ENCODE results near the gene FSCN2.

The FSCN2 gene

DNA sequence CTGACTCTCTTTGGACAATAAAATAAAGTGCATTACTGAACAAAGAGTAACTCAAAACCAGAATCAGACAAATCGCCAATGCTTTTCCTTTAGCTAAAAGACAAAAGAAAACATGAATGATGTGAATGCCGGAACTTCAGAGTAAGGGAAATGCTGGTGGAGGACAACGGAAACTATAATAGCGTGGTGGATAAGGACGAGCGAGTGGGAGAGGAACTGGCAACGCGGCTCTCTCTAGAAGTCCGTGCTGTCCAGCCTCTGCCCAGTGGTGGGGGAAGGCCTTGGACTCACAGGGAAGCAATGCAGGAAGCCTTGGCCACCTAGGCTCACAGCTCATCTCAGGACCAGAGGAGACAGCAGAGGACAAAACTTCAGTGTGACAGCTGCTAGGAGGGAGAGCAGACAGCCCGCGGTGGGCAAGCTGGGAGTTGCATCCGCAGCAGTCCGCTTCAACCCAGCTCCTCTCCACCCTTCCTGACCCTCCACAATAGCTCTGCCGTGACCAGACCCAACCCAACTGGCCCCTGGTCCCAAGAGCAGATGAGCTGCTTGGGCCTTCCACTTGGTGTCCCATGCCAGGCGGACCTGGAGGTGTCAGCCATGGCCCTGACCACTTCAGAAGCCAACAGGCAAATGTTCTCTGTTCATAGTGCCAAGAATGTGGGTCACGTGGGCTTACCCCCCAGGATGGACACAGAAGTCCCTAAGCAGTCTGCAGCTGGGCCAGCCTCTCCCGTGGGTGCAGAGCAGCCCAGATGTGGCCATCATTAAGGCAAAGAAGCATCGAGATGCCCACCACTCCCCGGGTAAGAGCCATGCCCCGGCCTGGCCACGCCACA, 29.3 kb downstream of the FSCN2 start:
- no peak for DNase-seq

DNA sequence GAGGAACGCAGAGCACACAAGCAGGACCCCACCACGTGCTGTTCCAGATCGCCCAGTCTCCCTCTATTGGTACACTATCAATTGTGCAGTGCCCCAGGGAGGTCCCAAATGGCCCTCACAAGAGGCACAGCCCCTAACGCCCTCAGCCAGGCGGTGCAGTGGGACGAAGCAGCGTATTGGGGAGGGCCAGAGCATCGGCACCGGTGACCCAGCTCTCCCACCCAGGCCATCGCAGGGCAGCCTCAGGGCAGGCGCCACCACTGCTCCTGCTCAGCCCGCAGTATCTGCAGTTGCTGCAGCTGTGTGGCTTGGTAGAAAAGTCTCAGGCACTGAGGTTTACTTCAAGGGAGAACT, 29.9 kb downstream of the FSCN2 start:
- DNase-seq, result no peak

DNA sequence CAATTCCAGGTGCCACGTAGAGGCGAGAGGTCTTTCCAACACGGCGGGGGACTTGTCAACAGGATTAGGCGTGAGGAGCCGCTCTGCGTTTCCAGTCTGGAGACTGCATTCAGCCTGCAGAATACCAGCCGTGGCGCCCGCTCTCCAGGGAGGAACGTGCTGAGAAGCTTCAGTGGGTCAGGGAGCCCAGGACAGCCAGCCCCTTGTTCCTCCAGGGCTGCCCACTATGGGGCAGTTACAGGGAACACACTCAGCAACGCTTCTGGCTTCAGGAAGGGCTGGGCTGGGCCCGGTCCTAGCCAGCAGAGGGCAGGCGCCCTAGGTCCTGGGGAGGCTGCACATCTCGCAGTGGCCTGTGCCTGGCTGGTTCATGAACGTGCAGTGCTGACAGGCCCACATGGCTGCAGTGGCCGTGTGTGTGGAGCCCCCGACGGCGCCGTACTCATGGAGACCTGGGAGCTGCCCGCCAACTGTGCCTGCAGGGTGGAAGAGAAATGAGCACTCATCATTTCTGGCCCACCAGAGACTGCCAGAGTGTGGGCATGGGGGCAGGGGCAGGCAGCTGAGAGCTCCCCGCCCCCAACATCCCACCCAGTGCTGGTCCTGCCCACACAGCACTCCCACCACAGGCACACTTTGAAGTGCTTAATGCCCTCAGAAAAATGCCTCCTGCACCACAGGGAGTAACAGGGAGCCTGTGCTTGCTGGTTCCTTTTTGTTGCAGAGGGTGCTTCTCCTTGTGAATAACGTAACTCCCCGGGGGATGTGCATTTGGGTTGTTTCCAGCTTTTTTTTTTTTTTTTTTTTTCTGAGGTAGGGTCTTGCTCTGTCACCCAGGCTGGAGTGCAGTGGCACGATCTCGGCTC, 31.0 kb downstream of the FSCN2 start:
- DNase-seq, result no peak

DNA sequence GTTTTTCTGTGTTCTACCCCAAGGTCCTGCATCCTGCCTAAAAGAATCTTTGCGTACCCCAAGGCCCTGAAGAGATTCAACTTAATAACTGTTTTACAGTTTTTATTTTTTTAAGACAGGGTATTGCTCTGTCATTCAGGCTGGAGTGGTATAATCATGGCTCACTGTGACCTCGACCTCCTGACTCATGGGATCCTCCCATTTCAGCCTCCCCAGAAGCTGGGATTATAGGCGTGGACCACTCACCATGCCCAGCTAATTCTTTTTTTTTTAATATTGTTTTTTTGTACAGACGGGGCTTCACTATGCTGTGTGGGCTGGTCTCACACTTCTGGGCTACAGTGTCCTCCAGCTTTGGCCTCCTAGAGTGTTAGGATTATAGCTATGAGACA, 33.3 kb downstream of the FSCN2 start:
- DNase-seq, result no peak

DNA sequence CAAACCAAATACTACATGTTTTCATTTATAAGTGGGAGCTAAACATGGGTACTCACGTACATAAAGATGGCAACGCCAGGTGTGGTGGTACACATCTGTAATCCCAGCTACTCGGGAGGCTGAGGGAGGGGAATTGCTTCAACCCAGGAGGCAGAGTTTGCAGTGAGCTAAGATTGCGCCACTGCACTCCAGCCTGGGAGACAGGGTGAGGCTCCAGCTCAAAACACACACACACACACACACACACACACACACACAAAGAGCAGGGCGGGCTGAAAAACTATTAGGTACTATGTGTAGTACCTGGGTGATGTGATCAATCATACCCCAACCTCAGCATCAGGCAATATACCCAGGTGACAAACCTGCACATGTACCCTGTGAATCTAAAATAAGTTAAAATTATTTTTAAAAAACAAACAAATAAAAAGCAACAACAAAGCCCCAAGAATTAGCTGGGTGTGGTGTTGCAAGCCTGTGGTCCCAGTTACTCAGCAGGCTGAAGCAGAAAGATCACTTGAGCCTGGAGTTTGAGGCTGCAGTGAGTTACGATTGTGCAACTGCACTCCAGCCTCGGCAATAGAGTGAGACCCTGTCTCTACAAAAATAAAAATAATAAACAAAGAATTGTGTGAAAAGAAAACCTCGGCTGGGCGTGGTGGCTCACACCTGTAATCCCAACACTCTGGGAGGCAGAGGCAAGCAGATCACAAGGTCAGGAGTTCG, 35.8 kb downstream of the FSCN2 start:
- DNase-seq, result no peak

DNA sequence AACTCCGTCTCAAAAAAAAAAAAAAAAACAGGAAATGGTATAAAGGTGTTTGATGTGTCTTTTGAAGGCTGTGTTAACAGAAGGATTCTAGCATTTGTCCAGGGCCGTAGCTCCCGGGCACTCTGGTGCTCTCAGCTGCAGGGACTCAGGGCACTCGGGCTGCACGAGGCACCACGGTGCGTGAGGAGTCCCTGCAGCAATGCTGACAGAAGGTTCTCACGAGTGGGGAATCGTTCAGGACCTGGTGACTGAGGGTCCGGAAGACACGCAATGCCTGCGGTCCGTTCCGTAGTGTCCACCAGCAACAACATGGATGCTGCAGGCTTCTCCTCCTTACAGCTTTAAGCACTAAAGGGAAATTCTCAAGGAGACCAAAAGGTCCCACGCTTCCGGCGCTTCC, 36.6 kb downstream of the FSCN2 start:
- no peak for DNase-seq

DNA sequence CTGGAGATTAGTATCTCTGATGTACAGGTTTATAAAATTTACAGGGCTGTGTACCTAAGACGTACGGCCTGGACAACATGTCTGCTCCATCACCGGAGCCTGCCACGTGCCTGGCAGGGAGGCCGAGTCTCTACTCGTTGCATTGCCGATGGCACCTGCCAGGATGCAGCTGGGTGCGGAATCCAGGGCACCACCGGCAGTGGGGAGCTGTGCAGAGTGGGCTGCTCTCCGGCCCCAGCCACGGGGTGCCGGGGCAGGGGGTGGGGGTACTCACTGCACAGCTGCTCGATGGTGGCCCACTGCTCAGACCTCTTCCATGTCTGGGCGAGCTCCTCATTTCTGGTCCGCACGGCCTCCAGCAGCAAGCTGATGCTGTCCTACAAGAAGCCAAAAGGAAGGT, 37.1 kb downstream of the FSCN2 start:
- no peak for DNase-seq

DNA sequence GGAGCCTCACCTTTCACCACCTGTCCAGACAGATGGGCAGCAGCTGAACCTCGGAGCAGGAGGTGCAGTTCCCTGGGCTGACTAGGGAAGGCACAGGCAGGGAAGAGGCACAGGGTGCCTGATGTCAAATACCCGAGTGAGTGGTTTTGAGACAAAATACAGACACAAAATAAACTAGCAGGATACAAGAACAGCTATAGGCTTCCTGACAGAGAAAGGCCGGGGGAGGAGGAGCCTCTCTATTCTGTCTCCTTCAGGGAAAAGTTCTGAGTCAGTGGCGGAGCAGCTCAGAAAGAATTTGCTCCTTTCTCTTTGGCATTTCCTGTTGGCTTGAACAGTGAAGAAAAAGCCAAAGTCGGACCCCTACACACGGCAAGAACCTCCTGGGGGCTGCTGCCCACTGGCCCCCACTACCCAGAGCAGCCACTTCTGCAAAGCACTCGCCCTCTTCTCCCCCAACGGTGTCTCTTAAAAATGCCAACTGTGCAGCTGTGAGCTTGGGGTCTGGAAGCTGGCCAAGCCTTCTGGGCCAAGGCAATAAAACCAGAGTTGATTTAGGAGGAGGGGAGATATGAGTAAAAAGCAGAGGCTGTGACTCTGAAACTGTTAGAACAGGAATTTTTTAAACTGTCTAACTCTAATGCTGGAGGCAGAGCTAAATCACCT, 38.4 kb downstream of the FSCN2 start:
- DNase-seq, result no peak

DNA sequence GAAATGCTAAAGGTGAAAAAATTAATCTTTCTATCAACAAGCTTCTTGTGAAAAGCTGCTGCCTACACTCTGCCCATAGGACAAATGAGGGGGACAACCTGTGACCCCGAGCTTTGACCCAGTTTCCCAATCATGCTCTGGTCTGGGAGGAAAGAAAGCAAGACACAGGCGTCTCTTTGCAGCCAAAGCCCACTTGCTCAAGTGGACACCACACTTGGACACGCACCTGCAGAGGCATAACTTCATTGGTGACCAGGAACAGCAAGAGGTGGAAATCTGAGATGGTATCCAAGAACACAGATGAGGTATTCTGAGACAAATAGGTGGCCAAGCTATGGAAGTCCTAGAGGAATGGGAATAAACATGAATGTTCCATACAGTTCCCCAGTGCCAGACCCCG, 39.0 kb downstream of the FSCN2 start:
- DNase-seq, result no peak

DNA sequence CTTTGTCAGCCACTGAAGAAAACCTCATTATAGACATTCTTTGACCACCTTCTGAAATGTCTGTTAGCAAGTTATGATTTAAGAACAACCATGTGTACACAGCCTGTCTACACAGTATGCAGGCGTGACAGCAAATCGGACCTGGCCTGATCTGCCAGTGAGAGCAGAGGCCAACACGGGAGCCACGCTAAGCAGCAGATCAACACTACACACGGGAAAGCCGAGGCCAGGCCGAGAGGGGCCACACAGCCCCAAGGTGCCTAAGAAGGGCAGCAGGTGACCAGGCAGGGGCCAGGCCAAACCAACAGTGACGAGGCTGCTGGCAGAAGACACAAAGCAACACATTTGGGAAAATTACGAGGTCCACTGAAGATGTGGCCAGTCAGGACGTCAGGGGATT, 40.2 kb downstream of the FSCN2 start:
- DNase-seq, result no peak

DNA sequence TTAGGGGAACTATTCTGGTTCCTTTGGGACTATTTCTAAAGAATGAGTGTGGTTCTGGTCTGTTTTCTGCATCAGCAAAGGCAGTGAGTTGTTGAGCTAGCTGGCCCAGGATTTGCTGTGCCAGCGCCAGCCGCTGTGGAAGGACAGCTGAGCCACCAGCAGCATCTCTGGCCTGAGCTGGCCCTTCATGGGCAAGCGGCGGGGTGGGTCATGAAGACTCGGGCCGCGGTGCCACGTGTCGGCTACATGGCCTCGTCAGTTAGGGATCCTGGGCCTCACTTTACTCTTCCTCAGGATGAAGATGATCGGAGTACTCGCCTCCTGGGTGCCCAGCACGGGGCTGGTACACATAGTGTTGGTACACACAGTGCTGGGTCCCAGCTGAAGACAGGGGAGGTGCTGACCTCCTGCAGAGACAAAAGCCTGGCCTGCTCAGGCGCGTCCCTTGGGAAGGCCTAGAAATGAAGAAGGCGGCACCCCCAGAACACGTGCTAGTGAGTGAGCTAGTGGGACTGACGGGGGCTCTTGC, 41.9 kb downstream of the FSCN2 start:
- DNase-seq, result no peak

DNA sequence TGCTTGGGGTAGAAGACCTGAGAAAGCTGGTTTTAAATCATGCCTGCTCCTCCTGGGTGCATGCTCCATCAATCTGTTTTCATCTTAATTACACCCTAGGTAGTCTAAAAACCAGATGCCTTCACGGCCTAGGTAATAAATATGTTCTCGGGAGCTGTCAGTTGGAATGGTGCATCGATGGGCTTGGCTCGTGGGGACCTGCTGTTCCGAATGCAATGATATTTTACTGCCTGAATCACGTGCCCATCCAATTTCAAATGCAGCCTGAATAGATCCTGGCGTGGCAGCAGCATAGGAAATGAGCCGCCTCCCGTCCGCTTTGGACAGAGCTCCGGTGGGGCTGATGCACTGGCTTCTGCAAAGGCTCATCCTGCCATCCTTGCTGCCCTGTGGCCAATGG, 42.8 kb downstream of the FSCN2 start:
- no peak for DNase-seq

DNA sequence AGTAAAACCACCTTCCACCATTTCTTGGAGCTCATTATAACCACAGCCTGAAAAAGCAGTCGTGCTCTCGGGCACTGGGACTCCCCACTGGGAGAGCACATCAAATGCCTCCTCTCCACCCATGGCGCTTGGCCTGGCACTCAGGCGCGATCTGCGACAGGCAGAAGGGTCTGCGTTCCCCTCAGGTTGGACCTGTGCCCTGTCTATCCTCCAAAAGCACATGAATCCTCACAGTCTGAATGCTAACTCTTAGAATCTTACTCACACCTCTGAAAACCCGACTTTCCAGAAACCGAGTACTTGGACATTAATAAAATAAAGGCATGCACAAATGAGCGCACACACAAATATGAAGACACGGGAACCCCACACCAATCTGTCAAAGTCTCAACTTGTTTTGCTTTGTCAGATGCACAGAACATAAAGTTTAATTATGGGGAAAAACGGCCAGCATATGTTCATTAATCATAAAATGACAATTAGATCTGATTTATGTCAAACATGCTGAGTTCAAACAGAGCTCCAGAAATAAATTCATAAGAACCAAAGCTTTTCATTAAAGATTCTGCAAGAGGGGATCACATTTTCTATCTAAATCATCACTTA, 44.5 kb downstream of the FSCN2 start:
- no peak for DNase-seq

DNA sequence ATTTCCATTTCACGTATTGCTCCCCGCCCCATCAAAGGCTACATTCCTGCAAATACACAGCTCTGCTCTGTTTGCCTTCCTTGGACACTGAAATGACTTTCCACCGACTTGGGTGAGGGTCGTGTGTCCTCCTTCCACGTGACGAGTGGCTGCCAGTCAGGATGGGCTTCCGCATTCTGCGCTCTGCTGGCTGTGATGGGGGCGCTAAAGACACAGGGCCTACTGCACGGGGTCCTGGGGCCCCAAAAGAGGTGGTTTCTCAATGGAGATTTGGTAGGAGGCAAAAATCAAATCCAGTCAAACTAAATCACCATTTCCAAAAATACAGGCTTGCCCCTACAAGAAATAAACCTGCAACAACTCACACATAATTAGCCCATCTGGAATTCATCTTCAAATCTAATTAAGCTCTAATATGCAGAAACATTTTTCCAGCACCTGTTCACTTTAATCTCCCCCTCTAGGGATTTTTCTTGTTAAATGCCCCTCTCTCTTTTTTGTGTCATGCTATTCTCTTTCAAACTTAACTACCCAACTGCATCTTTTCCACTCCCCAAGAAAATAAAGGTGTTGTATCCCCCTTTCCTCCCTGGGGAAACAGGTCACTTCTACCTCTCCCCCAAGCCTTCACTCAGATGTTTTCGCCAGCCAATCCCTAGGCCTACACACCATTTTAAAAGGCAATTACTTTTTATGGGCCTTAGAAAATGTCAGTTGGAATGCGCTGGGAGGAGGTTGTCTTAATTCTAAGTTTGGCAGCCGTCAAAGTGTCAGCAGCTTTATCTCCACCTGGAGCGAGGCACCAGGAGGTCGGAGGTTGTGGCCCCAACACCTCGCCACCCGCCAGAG, 45.8 kb downstream of the FSCN2 start:
- no peak for DNase-seq

DNA sequence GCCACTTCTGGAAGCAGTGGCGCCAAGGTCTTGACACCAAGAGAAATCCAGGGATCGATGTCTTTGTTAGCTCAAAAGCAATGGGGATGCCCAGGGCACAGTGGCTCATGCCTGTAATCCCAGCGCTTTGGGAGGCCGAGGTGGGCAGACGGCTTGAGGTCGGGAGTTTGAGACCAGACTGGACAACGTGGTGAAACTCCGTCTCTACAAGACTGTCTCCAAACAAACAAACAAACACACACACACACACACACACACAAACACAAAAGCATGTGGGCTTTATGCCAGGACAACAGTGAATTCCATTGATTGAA, 46.4 kb downstream of the FSCN2 start:
- DNase-seq, result no peak

DNA sequence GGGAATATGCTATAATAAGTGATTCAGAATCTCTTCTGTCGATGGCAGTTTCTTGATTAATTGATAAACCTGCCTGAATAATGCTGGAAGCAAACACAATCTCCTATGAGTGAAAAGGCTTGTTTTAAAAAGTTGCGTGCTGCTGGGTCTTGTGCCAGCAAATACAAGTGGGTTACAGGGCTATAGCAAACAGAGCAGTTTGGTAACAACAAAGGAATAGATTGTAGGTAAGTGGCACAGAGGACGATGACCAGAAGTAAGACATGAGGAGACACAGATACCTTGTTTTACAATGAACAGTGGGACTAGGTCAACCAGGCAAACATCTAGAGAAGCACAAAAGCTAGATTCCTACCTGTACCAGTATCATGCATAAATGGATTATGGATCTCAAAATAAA, 47.7 kb downstream of the FSCN2 start:
- no peak for DNase-seq

DNA sequence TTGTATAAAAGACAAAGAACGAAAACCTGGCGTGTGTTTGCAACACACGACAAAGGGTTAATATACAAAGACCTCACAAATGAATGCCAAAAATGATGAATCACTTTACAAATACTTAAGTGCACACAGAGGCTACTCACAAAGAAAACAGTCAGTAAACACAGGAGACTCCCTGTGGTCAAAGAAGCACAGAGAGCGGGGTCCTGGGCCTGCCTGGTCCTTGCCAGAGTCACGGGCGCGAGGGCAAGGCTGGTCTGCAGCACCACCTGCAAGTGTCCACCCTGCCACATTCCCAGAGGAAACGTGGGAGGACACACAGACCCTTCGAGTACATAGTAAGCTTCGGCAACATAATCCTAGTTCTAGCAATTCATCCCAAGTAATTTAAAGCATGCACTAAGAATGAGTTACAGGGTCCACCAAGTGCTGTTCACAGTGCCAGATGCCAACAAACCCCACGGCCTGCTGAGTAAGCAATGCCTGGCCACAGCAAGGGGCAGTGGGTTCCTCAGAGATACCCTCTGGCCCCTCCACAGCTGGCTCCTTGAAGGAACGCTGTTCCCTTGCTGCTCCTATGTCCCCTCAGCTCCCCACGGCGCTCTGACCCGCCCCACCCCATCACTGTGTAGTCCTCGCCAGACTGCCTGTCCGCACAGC, 48.6 kb downstream of the FSCN2 start:
- no peak for DNase-seq

DNA sequence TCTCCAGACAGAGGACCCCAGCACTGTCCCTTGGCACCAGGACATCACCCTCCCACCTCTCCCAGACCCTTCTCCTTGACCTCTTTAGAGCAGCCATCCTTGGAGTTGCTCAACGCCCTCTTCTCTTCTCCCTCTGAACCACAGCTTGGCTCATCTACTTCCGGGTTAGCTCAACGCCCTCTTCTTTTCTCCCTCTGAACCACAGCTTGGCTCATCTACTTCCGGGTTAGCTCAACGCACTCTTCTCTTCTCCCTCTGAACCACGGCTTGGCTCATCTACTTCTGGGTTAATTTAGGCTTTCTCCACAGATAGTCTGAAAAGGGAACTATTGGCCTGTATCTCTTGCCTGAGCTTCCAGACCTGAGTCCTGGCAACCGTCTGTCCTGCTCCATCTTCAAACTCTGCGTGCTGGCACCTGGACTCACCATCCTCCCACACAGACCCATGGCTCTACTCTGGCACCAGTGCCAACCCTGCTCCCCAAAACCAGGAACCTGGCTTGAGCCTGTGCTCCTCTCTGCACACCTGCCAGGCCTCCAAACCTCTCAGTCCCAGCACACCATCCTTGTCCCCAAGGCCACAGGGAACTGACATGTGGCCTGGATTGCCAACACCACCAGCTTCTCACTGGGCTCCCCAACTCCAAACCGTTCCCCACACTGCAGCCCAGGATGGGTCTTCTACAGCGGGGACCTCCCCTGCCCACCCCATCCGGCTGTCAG, 49.3 kb downstream of the FSCN2 start:
- DNase-seq, result no peak

DNA sequence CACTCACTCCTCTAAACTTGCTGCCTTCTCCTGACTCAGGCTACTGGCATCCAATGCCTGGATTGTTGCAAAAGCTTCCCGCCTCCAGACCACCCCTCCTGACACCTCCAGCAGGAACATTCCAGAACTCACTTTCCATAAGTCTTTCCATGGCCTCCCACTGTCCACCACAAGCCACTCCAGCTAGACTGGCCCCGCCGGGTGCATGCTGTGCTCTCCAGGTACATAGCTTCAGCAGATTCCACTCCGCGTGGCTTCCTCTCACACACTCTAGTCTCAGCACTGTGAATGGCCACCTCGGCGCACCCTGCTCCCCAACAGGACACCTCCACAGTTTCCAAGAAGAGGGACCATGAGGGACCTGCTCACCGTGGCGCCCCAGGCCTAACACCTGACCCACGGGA, 49.9 kb downstream of the FSCN2 start:
- no peak for DNase-seq

DNA sequence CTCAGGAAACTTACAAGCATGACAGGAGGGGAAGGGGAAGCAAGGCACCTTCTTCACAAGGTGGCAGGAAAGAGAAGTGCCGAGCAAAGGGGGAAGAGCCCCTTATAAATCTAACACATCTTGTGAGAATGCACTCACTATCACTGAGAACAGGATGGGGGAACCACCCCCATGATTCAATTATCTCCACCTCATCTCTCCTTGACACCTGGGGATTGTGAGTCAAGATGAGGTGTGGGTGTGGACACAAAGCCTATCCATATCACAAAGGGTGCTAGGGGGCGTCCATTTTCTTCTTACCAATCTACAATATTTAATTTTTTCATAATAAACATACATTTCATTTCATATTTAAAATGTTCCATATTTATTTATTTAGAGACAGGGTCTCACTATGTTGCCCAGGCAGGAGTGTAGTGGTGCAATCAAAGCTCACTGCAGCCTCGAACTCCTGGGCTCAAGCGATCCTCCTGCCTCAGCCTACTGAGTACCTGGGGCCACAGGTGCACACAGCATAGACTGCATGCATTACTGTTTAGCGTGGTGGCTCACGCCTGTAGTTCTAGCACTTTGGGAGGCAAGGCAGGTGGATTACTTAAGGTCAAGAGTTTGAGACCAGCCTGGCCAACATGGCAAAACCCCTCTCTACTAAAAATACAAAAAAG, 50.5 kb downstream of the FSCN2 start:
- DNase-seq, result no peak

All from NCI-H187 treated with DMSO at 0.1 percent for 48 hours (cell line).